ENCODE measurements around the gene CLINT1. TPM values are rescaled to one million over a fixed set of nuclear protein-coding genes. Genes with fewer than 3 reads are reported as not detected.

CLINT1 gene
- total RNA-seq: 44.7 TPM
- 54.1 TPM for polyA plus RNA-seq
- long read RNA-seq, donor 1, partial matches to known transcripts: 0 of 3 reads
- long read RNA-seq, donor 1, other reads (novel, unspliced or antisense): 0 of 3 reads
- long read RNA-seq, donor 2: 0 reads
- long read RNA-seq, donor 3, transcript CLINT1-208 (2 exons, 2,905 nt): major isoform, 15 of 85 reads
- long read RNA-seq, donor 3, transcript CLINT1-201 (12 exons, 3,440 nt): minor isoform, 10 of 85 reads
- long read RNA-seq, donor 3, transcript CLINT1-207 (12 exons, 2,346 nt): minor isoform, 8 of 85 reads
- long read RNA-seq, donor 3, partial matches to known transcripts: 50 of 85 reads
- long read RNA-seq, donor 3, other reads (novel, unspliced or antisense): 0 of 85 reads
- long read RNA-seq, donor 4, transcript CLINT1-208 (2 exons, 2,905 nt): major isoform, 6 of 31 reads
- long read RNA-seq, donor 4, partial matches to known transcripts: 19 of 31 reads
- long read RNA-seq, donor 4, other reads (novel, unspliced or antisense): 0 of 31 reads
- long read RNA-seq, donor 5, transcript CLINT1-208 (2 exons, 2,905 nt): major isoform, 17 of 86 reads
- long read RNA-seq, donor 5, transcript CLINT1-207 (12 exons, 2,346 nt): minor isoform, 11 of 86 reads
- long read RNA-seq, donor 5, transcript CLINT1-201 (12 exons, 3,440 nt): minor isoform, 9 of 86 reads
- long read RNA-seq, donor 5, partial matches to known transcripts: 45 of 86 reads
- long read RNA-seq, donor 5, other reads (novel, unspliced or antisense): 0 of 86 reads
- long read RNA-seq, donor 6, partial matches to known transcripts: 0 of 10 reads
- long read RNA-seq, donor 6, other reads (novel, unspliced or antisense): 0 of 10 reads
- long read RNA-seq, donor 7, transcript CLINT1-208 (2 exons, 2,905 nt): minor isoform, 5 of 39 reads
- long read RNA-seq, donor 7, transcript CLINT1-207 (12 exons, 2,346 nt): major isoform, 13 of 39 reads
- long read RNA-seq, donor 7, partial matches to known transcripts: 16 of 39 reads
- long read RNA-seq, donor 7, other reads (novel, unspliced or antisense): 0 of 39 reads
- long read RNA-seq, donor 8, partial matches to known transcripts: 6 of 8 reads
- long read RNA-seq, donor 8, other reads (novel, unspliced or antisense): 0 of 8 reads
- long read RNA-seq, donor 9, transcript CLINT1-201 (12 exons, 3,440 nt): major isoform, 5 of 24 reads
- long read RNA-seq, donor 9, partial matches to known transcripts: 14 of 24 reads
- long read RNA-seq, donor 9, other reads (novel, unspliced or antisense): 0 of 24 reads
- long read RNA-seq, donor 10, transcript CLINT1-207 (12 exons, 2,346 nt): major isoform, 5 of 59 reads
- long read RNA-seq, donor 10, partial matches to known transcripts: 44 of 59 reads
- long read RNA-seq, donor 10, other reads (novel, unspliced or antisense): 0 of 59 reads

DNA sequence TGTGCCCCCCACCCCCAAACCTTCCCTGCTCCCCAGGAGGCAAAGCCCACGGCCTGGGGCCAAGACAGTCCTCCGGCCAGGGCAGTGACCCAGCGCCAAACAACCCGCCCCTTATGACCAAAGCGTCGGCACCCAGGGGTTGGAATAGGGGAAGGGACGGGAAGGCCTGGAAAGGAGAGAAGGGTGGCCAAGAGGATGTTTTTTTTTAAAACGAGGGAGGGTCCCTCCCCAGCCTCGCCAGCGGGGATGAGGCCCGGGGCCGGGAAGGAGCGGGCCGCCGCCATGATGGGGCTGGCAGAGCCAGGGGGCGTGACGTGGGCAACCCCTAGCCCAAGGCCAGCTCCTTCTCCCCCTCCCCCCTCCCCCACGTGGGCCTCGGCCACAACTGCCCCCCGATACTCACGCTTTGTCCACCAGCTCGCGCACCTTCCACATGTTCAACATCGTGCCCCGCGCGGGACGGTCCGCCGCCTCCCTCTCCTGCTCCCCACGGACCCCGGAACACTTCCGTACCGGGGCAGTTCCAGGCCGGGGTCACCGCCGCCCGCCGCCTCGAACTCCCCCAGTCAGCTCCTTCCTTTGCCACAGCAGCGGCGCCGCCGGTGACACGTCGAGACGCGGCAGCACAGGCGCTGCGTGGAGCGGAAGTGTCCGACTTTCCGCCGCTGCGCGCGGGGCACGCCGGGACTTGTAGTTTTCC is at the start of gene CLINT1:
CLINT1 (minus strand) TSS at position 619 of the 700 bp plus-strand sequence; CDS start at position 444, 175 bp downstream.
- Histone ChIP-seq H3K36me3 (ENCODE audit: control insufficient read depth in 2 of 2, insufficient read depth in 2 of 2, low read length in 1 of 2) (peaks cover 0 to 3% of the 10 kb centered on the region in 2 donors), H3K4me3 (ENCODE audit: low read length in 2 of 2) (peak within 1 kb of the TSS; percentile 92 to 94), H3K9me3 (ENCODE audit: control insufficient read depth in 2 of 2, insufficient read depth in 1 of 2, low read length in 1 of 2) (no peaks in the 10 kb centered on the region), H3K4me1 (ENCODE audit: control insufficient read depth in 2 of 2, insufficient read depth in 2 of 2, low read length in 2 of 2) (peaks cover 12 to 35% of the 10 kb centered on the region in 2 donors), H3K27ac (ENCODE audit: low read depth in 1 of 2, low read length in 1 of 2) (peak within 1 kb of the TSS; percentile 89 to 93), H3K27me3 (ENCODE audit: control insufficient read depth in 2 of 2, insufficient read depth in 1 of 2, low read length in 1 of 2) (no peaks in the 10 kb centered on the region)
- WGBS: under 1% methylated on average over 59 of the region's 59 CpGs
- DNase-seq (ENCODE audit: low read depth in 6 of 9, low spot score in 9 of 9): peak in 8 of 9 donors; percentile 69 to 93 (median 82)

- Histone ChIP-seq H3K36me3 (ENCODE audit: control insufficient read depth in 2 of 2, insufficient read depth in 2 of 2, low read length in 1 of 2) (no peaks in the 10 kb centered on the region), H3K4me1 (ENCODE audit: control insufficient read depth in 2 of 2, insufficient read depth in 2 of 2, low read length in 2 of 2) (peaks cover 0 to 12% of the 10 kb centered on the region in 2 donors), H3K4me3 (ENCODE audit: low read length in 2 of 2) (no peak overlapping the region), H3K27me3 (ENCODE audit: control insufficient read depth in 2 of 2, insufficient read depth in 1 of 2, low read length in 1 of 2) (no peaks in the 10 kb centered on the region), H3K9me3 (ENCODE audit: control insufficient read depth in 2 of 2, insufficient read depth in 1 of 2, low read length in 1 of 2) (no peaks in the 10 kb centered on the region), H3K27ac (ENCODE audit: low read depth in 1 of 2, low read length in 1 of 2) (no peak overlapping the region)
- no peak for DNase-seq (ENCODE audit: low read depth in 6 of 9, low spot score in 9 of 9)
- 98% methylated on average over 1 of the region's 1 CpG for WGBS
These were observed 49.5 kb upstream of the CLINT1 start for GRCh38 chr5:157908459-157908858.

DNA sequence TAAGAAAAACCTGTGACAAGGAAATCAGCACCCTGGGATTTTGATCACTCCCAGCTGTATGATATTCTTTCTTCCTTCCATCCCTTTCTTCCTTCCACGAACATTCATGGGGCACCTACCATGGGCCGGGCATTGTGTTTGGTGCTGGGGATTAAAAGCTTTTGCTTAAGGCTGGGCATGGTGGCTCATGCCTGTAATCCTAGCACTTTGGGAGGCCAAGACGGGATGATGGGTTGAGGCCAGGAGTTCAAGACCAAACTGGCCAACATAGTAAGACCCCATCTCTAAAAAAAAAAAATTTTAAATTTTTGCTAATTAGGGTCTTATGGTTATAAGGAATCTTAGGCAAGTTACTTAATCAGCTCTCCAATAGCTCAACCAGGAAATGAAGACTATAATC is 48.5 kb upstream of the CLINT1 start:
- Histone ChIP-seq H3K4me3 (ENCODE audit: low read length in 2 of 2) (no peak overlapping the region), H3K27ac (ENCODE audit: low read depth in 1 of 2, low read length in 1 of 2) (no peak overlapping the region), H3K36me3 (ENCODE audit: control insufficient read depth in 2 of 2, insufficient read depth in 2 of 2, low read length in 1 of 2) (no peaks in the 10 kb centered on the region), H3K9me3 (ENCODE audit: control insufficient read depth in 2 of 2, insufficient read depth in 1 of 2, low read length in 1 of 2) (no peaks in the 10 kb centered on the region), H3K4me1 (ENCODE audit: control insufficient read depth in 2 of 2, insufficient read depth in 2 of 2, low read length in 2 of 2) (peaks cover 0 to 3% of the 10 kb centered on the region in 2 donors), H3K27me3 (ENCODE audit: control insufficient read depth in 2 of 2, insufficient read depth in 1 of 2, low read length in 1 of 2) (no peaks in the 10 kb centered on the region)
- WGBS: over 99% methylated on average over 3 of the region's 3 CpGs
- DNase-seq (ENCODE audit: low read depth in 6 of 9, low spot score in 9 of 9): no peak

DNA sequence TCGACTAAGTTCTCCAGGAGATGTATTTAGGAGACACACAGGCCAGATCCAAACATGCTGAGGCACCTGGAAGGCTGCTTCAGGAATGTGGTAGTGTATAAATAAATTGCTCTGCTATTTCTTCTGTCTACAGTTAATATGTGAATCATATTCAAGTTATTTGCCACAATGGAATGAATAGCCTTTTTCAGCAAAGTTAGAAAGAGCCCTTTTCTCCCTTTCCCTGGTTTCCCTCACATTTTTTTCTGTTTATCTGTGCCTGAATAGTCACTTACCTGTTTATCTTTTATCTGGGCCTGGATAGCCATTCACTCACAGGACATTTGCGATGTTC is 44.1 kb upstream of the CLINT1 start:
- no peaks in the 10 kb centered on the region for H3K27me3 ChIP-seq (ENCODE audit: control insufficient read depth in 2 of 2, insufficient read depth in 1 of 2, low read length in 1 of 2)
- peaks cover 11 to 25% of the 10 kb centered on the region in 2 donors for H3K4me1 ChIP-seq (ENCODE audit: control insufficient read depth in 2 of 2, insufficient read depth in 2 of 2, low read length in 2 of 2)
- no peaks in the 10 kb centered on the region for H3K36me3 ChIP-seq (ENCODE audit: control insufficient read depth in 2 of 2, insufficient read depth in 2 of 2, low read length in 1 of 2)
- no peak overlapping the region for H3K4me3 ChIP-seq (ENCODE audit: low read length in 2 of 2)
- H3K9me3 ChIP-seq (ENCODE audit: control insufficient read depth in 2 of 2, insufficient read depth in 1 of 2, low read length in 1 of 2): no peaks in the 10 kb centered on the region
- no peak for DNase-seq (ENCODE audit: low read depth in 6 of 9, low spot score in 9 of 9)
- 98% methylated on average over 2 of the region's 2 CpGs for WGBS
- H3K27ac ChIP-seq (ENCODE audit: low read depth in 1 of 2, low read length in 1 of 2): no peak overlapping the region

GRCh38 chr5:157902449-157903116 is 43.6 kb upstream of the CLINT1 start:
- no peaks in the 10 kb centered on the region for H3K27me3 ChIP-seq (ENCODE audit: control insufficient read depth in 2 of 2, insufficient read depth in 1 of 2, low read length in 1 of 2)
- peaks cover 11 to 25% of the 10 kb centered on the region in 2 donors for H3K4me1 ChIP-seq (ENCODE audit: control insufficient read depth in 2 of 2, insufficient read depth in 2 of 2, low read length in 2 of 2)
- H3K27ac ChIP-seq (ENCODE audit: low read depth in 1 of 2, low read length in 1 of 2): no peak overlapping the region
- no peak overlapping the region for H3K4me3 ChIP-seq (ENCODE audit: low read length in 2 of 2)
- no peaks in the 10 kb centered on the region for H3K36me3 ChIP-seq (ENCODE audit: control insufficient read depth in 2 of 2, insufficient read depth in 2 of 2, low read length in 1 of 2)
- H3K9me3 ChIP-seq (ENCODE audit: control insufficient read depth in 2 of 2, insufficient read depth in 1 of 2, low read length in 1 of 2): no peaks in the 10 kb centered on the region
- 81% methylated on average over 9 of the region's 9 CpGs for WGBS
- DNase-seq (ENCODE audit: low read depth in 6 of 9, low spot score in 9 of 9): no peak

- H3K27ac ChIP-seq (ENCODE audit: low read depth in 1 of 2, low read length in 1 of 2): peak overlapping the region; percentile 92 to 95
- no peaks in the 10 kb centered on the region for H3K27me3 ChIP-seq (ENCODE audit: control insufficient read depth in 2 of 2, insufficient read depth in 1 of 2, low read length in 1 of 2)
- peak in 5 of 9 donors; percentile 71 to 91 (median 77) for DNase-seq (ENCODE audit: low read depth in 6 of 9, low spot score in 9 of 9)
- WGBS: 15% methylated on average over 4 of the region's 4 CpGs
- peaks cover 11 to 25% of the 10 kb centered on the region in 2 donors for H3K4me1 ChIP-seq (ENCODE audit: control insufficient read depth in 2 of 2, insufficient read depth in 2 of 2, low read length in 2 of 2)
- H3K36me3 ChIP-seq (ENCODE audit: control insufficient read depth in 2 of 2, insufficient read depth in 2 of 2, low read length in 1 of 2): no peaks in the 10 kb centered on the region
- no peaks in the 10 kb centered on the region for H3K9me3 ChIP-seq (ENCODE audit: control insufficient read depth in 2 of 2, insufficient read depth in 1 of 2, low read length in 1 of 2)
- no peak overlapping the region for H3K4me3 ChIP-seq (ENCODE audit: low read length in 2 of 2)
These were observed 41.7 kb upstream of the CLINT1 start for GRCh38 chr5:157900644-157901043.

- Histone ChIP-seq H3K4me1 (ENCODE audit: control insufficient read depth in 2 of 2, insufficient read depth in 2 of 2, low read length in 2 of 2) (peaks cover 8 to 10% of the 10 kb centered on the region in 2 donors), H3K4me3 (ENCODE audit: low read length in 2 of 2) (no peak overlapping the region), H3K36me3 (ENCODE audit: control insufficient read depth in 2 of 2, insufficient read depth in 2 of 2, low read length in 1 of 2) (no peaks in the 10 kb centered on the region), H3K9me3 (ENCODE audit: control insufficient read depth in 2 of 2, insufficient read depth in 1 of 2, low read length in 1 of 2) (no peaks in the 10 kb centered on the region), H3K27ac (ENCODE audit: low read depth in 1 of 2, low read length in 1 of 2) (no peak overlapping the region), H3K27me3 (ENCODE audit: control insufficient read depth in 2 of 2, insufficient read depth in 1 of 2, low read length in 1 of 2) (no peaks in the 10 kb centered on the region)
- WGBS: 98% methylated on average over 4 of the region's 4 CpGs
- no peak for DNase-seq (ENCODE audit: low read depth in 6 of 9, low spot score in 9 of 9)
These were observed 34.7 kb upstream of the CLINT1 start for GRCh38 chr5:157893611-157894010.

DNA sequence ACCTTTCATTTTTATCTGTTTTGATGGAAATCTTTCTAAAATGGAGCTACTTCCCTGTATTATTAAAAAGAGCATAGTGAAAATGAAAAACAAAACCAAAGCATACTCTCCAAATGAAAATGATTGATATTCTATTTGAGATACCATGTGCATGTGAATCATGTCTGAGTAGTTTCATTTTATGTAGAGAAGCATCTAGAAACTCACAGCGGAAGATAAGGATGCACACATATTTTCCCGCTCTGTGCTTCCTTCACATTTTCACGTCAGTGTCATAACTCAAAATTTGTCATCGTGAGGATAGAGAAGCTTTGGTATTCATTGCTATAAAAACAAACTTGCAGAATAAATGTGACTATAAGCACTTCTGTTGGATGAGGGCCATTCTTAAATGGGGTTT is 34.0 kb upstream of the CLINT1 start:
- DNase-seq (ENCODE audit: low read depth in 6 of 9, low spot score in 9 of 9): no peak
- H3K4me1 ChIP-seq (ENCODE audit: control insufficient read depth in 2 of 2, insufficient read depth in 2 of 2, low read length in 2 of 2): peaks cover 8 to 10% of the 10 kb centered on the region in 2 donors
- WGBS: 70% methylated on average over 4 of the region's 4 CpGs
- no peak overlapping the region for H3K27ac ChIP-seq (ENCODE audit: low read depth in 1 of 2, low read length in 1 of 2)
- H3K27me3 ChIP-seq (ENCODE audit: control insufficient read depth in 2 of 2, insufficient read depth in 1 of 2, low read length in 1 of 2): no peaks in the 10 kb centered on the region
- no peaks in the 10 kb centered on the region for H3K9me3 ChIP-seq (ENCODE audit: control insufficient read depth in 2 of 2, insufficient read depth in 1 of 2, low read length in 1 of 2)
- no peak overlapping the region for H3K4me3 ChIP-seq (ENCODE audit: low read length in 2 of 2)
- H3K36me3 ChIP-seq (ENCODE audit: control insufficient read depth in 2 of 2, insufficient read depth in 2 of 2, low read length in 1 of 2): no peaks in the 10 kb centered on the region
